Adrenal gland (tissue), 5 donors: ENCODE data around the gene ATP1B2.

ENCODE experiments used
- POLR2A ChIP-seq, 2 donors: fragments of 450-650 bp; IDR thresholded peaks; one replicate each; pipeline ENCODE4 v1.6.1; 2017; ENCODE audit warnings: antibody characterized with exemption in 2 of 2, mild to moderate bottlenecking in 2 of 2, moderate library complexity in 1 of 2
- TF ChIP-seq, protein P1 (sequence below), 6 experiments: fragments of 450-650 bp in 4 of 6; fragments of 200-600 bp in 2 of 6; sonication (generic) in 1 of 6; IDR thresholded peaks; 1 replicate in 5 of 6; 2 replicates in 1 of 6; pipeline versions ENCODE4 v1.5.1 to v1.8.0; 2016 to 2021; ENCODE audit warnings: antibody characterized with exemption in 6 of 6, mild to moderate bottlenecking in 2 of 6, moderate library complexity in 1 of 6
- donor health status: DM: no; HTN: no; CAD: no.

DNA sequence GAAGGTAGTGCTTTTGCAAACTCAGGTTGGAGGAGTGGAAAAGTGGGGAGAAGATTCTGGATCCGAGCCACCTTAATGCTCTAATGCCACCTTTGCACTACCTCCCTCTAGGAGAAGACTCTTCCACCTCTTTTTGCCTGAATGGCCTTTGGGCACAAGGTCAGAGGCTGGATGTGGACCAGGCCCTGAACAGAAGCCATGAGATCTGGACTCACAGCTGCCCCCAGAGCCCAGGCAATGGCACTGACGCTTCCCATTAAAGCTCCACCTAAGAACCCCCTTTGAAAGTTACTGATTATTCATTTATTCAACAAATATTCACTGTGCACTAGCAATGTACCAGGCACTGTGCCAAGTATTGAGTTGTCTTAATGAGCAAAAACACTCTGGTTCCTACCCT lies 17.6 kb upstream of the ATP1B2 start:
- TF ChIP-seq, protein P1, sequence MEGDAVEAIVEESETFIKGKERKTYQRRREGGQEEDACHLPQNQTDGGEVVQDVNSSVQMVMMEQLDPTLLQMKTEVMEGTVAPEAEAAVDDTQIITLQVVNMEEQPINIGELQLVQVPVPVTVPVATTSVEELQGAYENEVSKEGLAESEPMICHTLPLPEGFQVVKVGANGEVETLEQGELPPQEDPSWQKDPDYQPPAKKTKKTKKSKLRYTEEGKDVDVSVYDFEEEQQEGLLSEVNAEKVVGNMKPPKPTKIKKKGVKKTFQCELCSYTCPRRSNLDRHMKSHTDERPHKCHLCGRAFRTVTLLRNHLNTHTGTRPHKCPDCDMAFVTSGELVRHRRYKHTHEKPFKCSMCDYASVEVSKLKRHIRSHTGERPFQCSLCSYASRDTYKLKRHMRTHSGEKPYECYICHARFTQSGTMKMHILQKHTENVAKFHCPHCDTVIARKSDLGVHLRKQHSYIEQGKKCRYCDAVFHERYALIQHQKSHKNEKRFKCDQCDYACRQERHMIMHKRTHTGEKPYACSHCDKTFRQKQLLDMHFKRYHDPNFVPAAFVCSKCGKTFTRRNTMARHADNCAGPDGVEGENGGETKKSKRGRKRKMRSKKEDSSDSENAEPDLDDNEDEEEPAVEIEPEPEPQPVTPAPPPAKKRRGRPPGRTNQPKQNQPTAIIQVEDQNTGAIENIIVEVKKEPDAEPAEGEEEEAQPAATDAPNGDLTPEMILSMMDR (IDR thresholded peaks at IDR 0.05) = no peak
- no peak for TF ChIP-seq POLR2A (IDR thresholded peaks at IDR 0.05)
